ENCODE data around the gene FNDC11.

FNDC11 gene

DNA sequence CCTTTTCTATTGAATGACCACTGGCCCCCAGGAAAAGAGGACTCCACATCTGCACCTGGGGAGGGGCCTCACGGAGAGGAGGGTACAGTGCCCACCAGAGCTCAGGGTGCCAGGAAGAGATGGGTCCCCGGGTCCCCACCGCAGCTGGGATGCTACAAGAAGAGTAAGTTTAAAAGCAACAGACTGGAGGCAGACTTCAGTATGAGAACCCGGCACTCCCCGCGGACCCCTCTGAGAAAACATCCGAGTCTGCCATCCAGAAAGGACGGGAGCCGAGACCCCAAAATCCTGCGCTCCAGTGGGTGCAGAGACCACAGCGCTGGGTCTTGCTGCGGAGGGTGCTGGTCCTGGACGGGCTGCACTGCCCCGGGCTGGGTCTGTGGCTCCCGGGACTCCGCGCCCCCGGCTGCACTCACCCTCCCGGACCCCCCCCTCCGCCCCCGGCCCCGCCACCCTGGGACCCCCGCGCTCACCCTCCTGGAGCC lies 19.7 kb downstream of the FNDC11 start:
- TF ChIP-seq FOXP2 (optimal IDR thresholded peaks at IDR 0.05; ENCODE audit: borderline replicate concordance, extremely low read depth, extremely low read length, insufficient read depth) (no peak), SIN3A (IDR thresholded peaks at IDR 0.05; ENCODE audit: borderline replicate concordance, insufficient read depth, low read length) (no peak), POLR2AphosphoS5 (IDR thresholded peaks at IDR 0.05; ENCODE audit: low read depth, low read length) (no peak), TAF1 (IDR thresholded peaks at IDR 0.05; ENCODE audit: borderline replicate concordance, insufficient read depth, low read length) (no peak)
- TF ChIP-seq, protein P1, sequence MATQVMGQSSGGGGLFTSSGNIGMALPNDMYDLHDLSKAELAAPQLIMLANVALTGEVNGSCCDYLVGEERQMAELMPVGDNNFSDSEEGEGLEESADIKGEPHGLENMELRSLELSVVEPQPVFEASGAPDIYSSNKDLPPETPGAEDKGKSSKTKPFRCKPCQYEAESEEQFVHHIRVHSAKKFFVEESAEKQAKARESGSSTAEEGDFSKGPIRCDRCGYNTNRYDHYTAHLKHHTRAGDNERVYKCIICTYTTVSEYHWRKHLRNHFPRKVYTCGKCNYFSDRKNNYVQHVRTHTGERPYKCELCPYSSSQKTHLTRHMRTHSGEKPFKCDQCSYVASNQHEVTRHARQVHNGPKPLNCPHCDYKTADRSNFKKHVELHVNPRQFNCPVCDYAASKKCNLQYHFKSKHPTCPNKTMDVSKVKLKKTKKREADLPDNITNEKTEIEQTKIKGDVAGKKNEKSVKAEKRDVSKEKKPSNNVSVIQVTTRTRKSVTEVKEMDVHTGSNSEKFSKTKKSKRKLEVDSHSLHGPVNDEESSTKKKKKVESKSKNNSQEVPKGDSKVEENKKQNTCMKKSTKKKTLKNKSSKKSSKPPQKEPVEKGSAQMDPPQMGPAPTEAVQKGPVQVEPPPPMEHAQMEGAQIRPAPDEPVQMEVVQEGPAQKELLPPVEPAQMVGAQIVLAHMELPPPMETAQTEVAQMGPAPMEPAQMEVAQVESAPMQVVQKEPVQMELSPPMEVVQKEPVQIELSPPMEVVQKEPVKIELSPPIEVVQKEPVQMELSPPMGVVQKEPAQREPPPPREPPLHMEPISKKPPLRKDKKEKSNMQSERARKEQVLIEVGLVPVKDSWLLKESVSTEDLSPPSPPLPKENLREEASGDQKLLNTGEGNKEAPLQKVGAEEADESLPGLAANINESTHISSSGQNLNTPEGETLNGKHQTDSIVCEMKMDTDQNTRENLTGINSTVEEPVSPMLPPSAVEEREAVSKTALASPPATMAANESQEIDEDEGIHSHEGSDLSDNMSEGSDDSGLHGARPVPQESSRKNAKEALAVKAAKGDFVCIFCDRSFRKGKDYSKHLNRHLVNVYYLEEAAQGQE (IDR thresholded peaks at IDR 0.05; ENCODE audit: insufficient read depth in 1 of 2, low read depth in 2 of 2, low read length in 2 of 2), result no peak

DNA sequence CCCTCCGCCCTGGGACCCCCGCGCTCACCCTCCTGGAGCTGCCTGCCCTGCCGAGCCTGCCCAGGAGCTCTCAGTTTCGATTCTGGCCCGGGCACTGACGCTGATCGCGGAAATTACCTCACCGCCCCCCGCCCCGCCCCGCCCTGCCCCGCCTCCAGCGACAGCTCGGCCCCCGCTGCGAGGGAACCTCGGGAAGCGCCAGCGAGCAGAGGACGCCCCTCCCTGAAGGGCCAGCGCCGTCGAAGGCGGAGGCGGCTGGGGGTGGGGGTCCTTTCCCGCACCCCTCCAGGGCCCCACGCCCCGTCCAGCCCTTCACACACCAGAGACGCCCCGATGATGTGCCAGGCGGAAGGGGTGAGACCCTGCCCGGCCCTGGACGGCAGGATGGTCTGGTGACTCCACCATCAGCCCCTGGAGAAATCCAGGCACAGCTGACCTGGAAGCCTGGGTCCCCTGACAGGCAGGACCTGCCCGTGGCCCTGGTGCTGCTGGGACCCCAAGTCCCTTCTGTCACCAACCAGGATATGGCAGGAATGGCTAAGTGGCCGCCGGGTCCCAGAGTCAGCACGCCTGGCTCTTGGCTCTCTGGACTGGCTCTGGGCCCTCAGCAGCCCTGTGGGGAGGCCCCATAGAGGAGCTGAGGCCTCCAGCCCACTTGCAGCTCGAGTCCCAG lies 20.3 kb downstream of the FNDC11 start, which contains the start of gene HELZ2:
TSS of gene HELZ2 (minus strand) at position 84 of the 673 bp plus-strand sequence. CDS start 1,854 bp downstream, outside the sequence.
- no peak; the same call in 1 of the 2 replicates for TF ChIP-seq POLR2AphosphoS5 (IDR thresholded peaks at IDR 0.05; ENCODE audit: low read depth, low read length)
- peak; percentile 39; the same call in 1 of the 2 replicates for TF ChIP-seq TAF1 (IDR thresholded peaks at IDR 0.05; ENCODE audit: borderline replicate concordance, insufficient read depth, low read length)
- no peak for TF ChIP-seq FOXP2 (optimal IDR thresholded peaks at IDR 0.05; ENCODE audit: borderline replicate concordance, extremely low read depth, extremely low read length, insufficient read depth)
- TF ChIP-seq, protein P1 (IDR thresholded peaks at IDR 0.05; ENCODE audit: insufficient read depth in 1 of 2, low read depth in 2 of 2, low read length in 2 of 2), result no peak
- TF ChIP-seq SIN3A (IDR thresholded peaks at IDR 0.05; ENCODE audit: borderline replicate concordance, insufficient read depth, low read length), result no peak

DNA sequence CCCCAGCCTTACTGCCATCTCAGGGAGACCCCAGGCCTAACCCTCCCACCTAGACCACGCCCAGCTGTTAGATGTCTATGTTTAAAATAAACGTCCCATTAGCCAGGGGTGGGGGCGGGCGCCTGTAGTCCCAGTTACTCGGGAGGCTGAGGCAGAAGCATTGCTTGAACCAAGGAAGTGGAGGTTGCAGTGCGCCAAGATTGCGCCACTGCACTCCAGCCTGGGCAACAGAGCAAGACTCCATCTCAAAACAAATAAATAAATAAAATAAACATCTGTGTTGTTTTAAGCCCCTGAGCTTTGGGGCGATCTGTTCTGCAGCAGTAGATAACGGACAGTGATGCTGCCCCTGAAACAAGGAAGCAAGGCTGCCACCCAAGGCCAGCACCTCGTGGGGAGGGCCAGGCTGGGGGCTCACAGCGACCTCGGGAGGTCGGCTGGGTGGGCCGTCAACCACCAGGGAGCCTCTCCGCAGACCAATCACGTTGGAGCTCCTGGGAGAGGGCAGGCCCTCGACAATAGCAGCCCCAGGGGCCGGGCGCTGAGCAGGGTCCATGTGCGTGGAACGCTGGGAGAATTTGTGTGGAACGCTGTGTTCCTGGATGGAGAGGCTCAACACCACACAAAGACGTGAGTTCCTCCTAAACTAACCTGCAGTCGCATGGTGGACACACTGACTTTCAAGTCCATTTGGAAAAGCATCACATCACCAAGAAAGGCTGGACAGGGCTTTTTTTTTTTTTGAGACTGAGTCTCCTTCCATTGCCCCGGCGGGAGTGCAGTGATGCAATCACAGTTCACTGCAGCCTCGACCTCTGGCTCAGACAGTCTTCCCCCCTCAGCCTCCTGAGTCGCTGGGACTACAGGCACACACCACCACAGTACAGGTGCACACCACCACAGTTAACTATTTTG lies 21.1 kb downstream of the FNDC11 start:
- TF ChIP-seq TAF1 (IDR thresholded peaks at IDR 0.05; ENCODE audit: borderline replicate concordance, insufficient read depth, low read length) (no peak), POLR2AphosphoS5 (IDR thresholded peaks at IDR 0.05; ENCODE audit: low read depth, low read length) (no peak), SIN3A (IDR thresholded peaks at IDR 0.05; ENCODE audit: borderline replicate concordance, insufficient read depth, low read length) (no peak), FOXP2 (optimal IDR thresholded peaks at IDR 0.05; ENCODE audit: borderline replicate concordance, extremely low read depth, extremely low read length, insufficient read depth) (no peak)
- TF ChIP-seq, protein P1 (IDR thresholded peaks at IDR 0.05; ENCODE audit: insufficient read depth in 1 of 2, low read depth in 2 of 2, low read length in 2 of 2), result no peak

DNA sequence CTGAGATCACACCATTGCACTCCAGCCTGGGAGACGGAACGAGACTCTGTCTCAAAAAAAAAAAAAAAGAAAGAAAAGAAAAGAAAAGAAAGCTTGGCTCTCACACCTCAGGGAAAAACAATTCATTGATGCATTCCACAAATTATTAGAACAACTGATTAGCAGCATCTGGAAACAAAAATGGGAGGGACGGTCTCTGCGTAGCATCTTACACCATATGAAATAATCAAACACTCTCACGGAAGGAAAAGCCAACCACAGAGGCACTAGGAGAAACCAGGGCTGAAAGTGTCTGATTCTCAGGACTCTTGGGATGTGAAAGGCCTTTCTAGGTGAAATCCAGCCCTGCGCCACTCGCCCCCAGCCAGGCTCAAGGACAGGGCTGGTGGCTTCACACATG lies 22.4 kb downstream of the FNDC11 start:
- TF ChIP-seq SIN3A (IDR thresholded peaks at IDR 0.05; ENCODE audit: borderline replicate concordance, insufficient read depth, low read length) (no peak), POLR2AphosphoS5 (IDR thresholded peaks at IDR 0.05; ENCODE audit: low read depth, low read length) (no peak), FOXP2 (optimal IDR thresholded peaks at IDR 0.05; ENCODE audit: borderline replicate concordance, extremely low read depth, extremely low read length, insufficient read depth) (no peak), TAF1 (IDR thresholded peaks at IDR 0.05; ENCODE audit: borderline replicate concordance, insufficient read depth, low read length) (no peak)
- TF ChIP-seq, protein P1 (IDR thresholded peaks at IDR 0.05; ENCODE audit: insufficient read depth in 1 of 2, low read depth in 2 of 2, low read length in 2 of 2), result no peak

Data from PFSK-1 (cell line).